Aorta (tissue), 5 donors: ENCODE results near the gene ACAT2. TPM values are rescaled to one million over a fixed set of nuclear protein-coding genes. Genes with fewer than 3 reads are reported as not detected.
"Not testable (repeated sequence)": the region's sequence is repeated elsewhere in the genome, so short reads cannot be mapped to it uniquely, and the experiment has no call there.

Experiments
- ATAC-seq: fragments of 200-7000 bp; cut with Tn5 transposase; one replicate; pipeline ENCODE4 v1.9.1; 2022; ENCODE audit warnings: moderate library complexity; ENCODE audit not compliant: low FRiP score
- DNase-seq, 2 donors: peaks; one replicate each; pipeline ENCODE4 v3.0.0-alpha.2; 2020
- H3K27ac ChIP-seq, 2 donors: one replicate each; pipeline ENCODE4 v1.5.1; 2013; ENCODE audit warnings: low read length in 2 of 2, mild to moderate bottlenecking in 2 of 2, moderate library complexity in 2 of 2, control low read depth in 1 of 2, inconsistent platforms in 1 of 2, low read depth in 1 of 2
- H3K27me3 ChIP-seq, 2 donors: one replicate each; pipeline ENCODE4 v1.6.1; 2013; ENCODE audit warnings: control low read depth in 1 of 2, low read length in 1 of 2, mild to moderate bottlenecking in 1 of 2, moderate library complexity in 1 of 2; ENCODE audit not compliant: insufficient read depth in 2 of 2, control insufficient read depth in 1 of 2
- H3K36me3 ChIP-seq, 2 donors: one replicate each; pipeline ENCODE4 v1.6.1; 2013; ENCODE audit warnings: control low read depth in 1 of 2, low read length in 1 of 2, mild to moderate bottlenecking in 1 of 2; ENCODE audit not compliant: insufficient read depth in 2 of 2, control insufficient read depth in 1 of 2
- H3K4me1 ChIP-seq, 2 donors: one replicate each; pipeline ENCODE4 v1.6.1; 2013; ENCODE audit warnings: low read length in 2 of 2, control low read depth in 1 of 2, mild to moderate bottlenecking in 1 of 2, moderate library complexity in 1 of 2; ENCODE audit not compliant: insufficient read depth in 2 of 2, control insufficient read depth in 1 of 2
- H3K4me3 ChIP-seq, 2 donors: one replicate each; pipeline ENCODE4 v1.5.1; 2013; ENCODE audit warnings: low read length in 2 of 2, control low read depth in 1 of 2, mild to moderate bottlenecking in 1 of 2
- H3K9me3 ChIP-seq: one replicate; pipeline ENCODE4 v1.6.1; 2013; ENCODE audit warnings: mild to moderate bottlenecking, low read length; ENCODE audit not compliant: control insufficient read depth
- WGBS, 2 donors: extraction: QIAGEN DNeasy Blood & Tissue Kit; methylation state at CpG; one replicate each; pipeline ENCODE4 v1.1.7; 2013; 5-methylcytosine and 5-hydroxymethylcytosine counted together
- intact Hi-C, 2 donors: fragments of 100-400 bp; cut with DNase I; formaldehyde crosslinking; loops; one replicate each; pipeline versions ENCODE4 v1.14.2 to v1.15.0; 2022
- polyA plus RNA-seq, 2 donors: library from polyadenylated mRNA; stranded (reverse); fragments of 200-250 nt; gene quantifications; one replicate each; pipeline ENCODE4 v1.2.3, GENCODE V29; 2013
- total RNA-seq, 2 donors: library from RNA; stranded (reverse); fragmentation: NEBNext Ultra II Directional; extraction: Animal tissue kit (Norgen Biotek cat#: 25700); gene quantifications; one replicate each; pipeline ENCODE4 v1.2.1, GENCODE V29; 2021
- donor health status: healthy with polysubstance abuse.
- donor health status: Bipolar disorder and iron deficiency.
- donor health status: DM: no; HTN: no; CAD: no.
- donor health status: DM: no; HTN: no; CAD: no.
- donor health status: DM: yes; HTN: yes; CAD: no.

ACAT2 gene
- total and polyA plus RNA-seq, 4 donors, result 13.0 to 21.4 (median 17.6) TPM

- H3K27ac ChIP-seq, result no peak overlapping the region
- intact Hi-C loops, result no loop called here
- no peaks in the 10 kb centered on the region for H3K4me1 ChIP-seq
- ATAC-seq (no peak), DNase-seq (no peak)
- H3K27me3 ChIP-seq, result no peaks in the 10 kb centered on the region
- WGBS, 2 donors, result 88 to 91% methylated on average over 10 of the region's 10 CpGs
- H3K4me3 ChIP-seq, result no peak overlapping the region
- H3K9me3 ChIP-seq, result no peaks in the 10 kb centered on the region
- H3K36me3 ChIP-seq, result no peaks in the 10 kb centered on the region
Measured at GRCh38 chr6:159804504-159804903, 42.7 kb downstream of the ACAT2 start.

- no peak for DNase-seq
- WGBS, 2 donors, result 95 to 96% methylated on average over 6 of the region's 6 CpGs
- no peaks in the 10 kb centered on the region for H3K27me3 ChIP-seq
- no peaks in the 10 kb centered on the region for H3K36me3 ChIP-seq
- no peaks in the 10 kb centered on the region for H3K9me3 ChIP-seq
- intact Hi-C loops, result no loop called here
- ATAC-seq, result no peak
- H3K27ac ChIP-seq, result no peak overlapping the region
- H3K4me1 ChIP-seq, result no peaks in the 10 kb centered on the region
- H3K4me3 ChIP-seq, result no peak overlapping the region
Measured at GRCh38 chr6:159805440-159806020, 43.7 kb downstream of the ACAT2 start.

GRCh38 chr6:159806021-159806458, 44.2 kb downstream of the ACAT2 start:
- WGBS, 2 donors, result 95 to 96% methylated on average over 9 of the region's 9 CpGs
- intact Hi-C loops, result no loop called here
- no peak for DNase-seq
- Histone ChIP-seq H3K4me1 (no peaks in the 10 kb centered on the region), H3K4me3 (no peak overlapping the region), H3K27ac (no peak overlapping the region), H3K36me3 (no peaks in the 10 kb centered on the region), H3K27me3 (no peaks in the 10 kb centered on the region), H3K9me3 (no peaks in the 10 kb centered on the region)
- no peak for ATAC-seq

GRCh38 chr6:159807150-159807858, 45.5 kb downstream of the ACAT2 start:
- intact Hi-C loops, result no loop called here
- no peaks in the 10 kb centered on the region for H3K27me3 ChIP-seq
- no peak overlapping the region for H3K27ac ChIP-seq
- H3K36me3 ChIP-seq, result no peaks in the 10 kb centered on the region
- H3K4me1 ChIP-seq, result no peaks in the 10 kb centered on the region
- WGBS, 2 donors, result 91 to 94% methylated on average over 5 of the region's 5 CpGs
- H3K4me3 ChIP-seq, result no peak overlapping the region
- H3K9me3 ChIP-seq, result no peaks in the 10 kb centered on the region
- no peak for DNase-seq
- ATAC-seq, result no peak

- H3K27me3 ChIP-seq, result no peaks in the 10 kb centered on the region
- H3K36me3 ChIP-seq, result no peaks in the 10 kb centered on the region
- intact Hi-C loops, result no loop called here
- DNase-seq, result peak in 1 of 2 donors; percentile 45
- ATAC-seq, result no peak
- no peak overlapping the region for H3K4me3 ChIP-seq
- H3K27ac ChIP-seq, result no peak overlapping the region
- 88 to 91% methylated on average over 6 of the region's 6 CpGs for WGBS, 2 donors
- no peaks in the 10 kb centered on the region for H3K4me1 ChIP-seq
- no peaks in the 10 kb centered on the region for H3K9me3 ChIP-seq
Measured at GRCh38 chr6:159808647-159809046, 46.8 kb downstream of the ACAT2 start.

- ATAC-seq (no peak), DNase-seq (peak in 1 of 2 donors; percentile 15)
- Histone ChIP-seq H3K36me3 (no peaks in the 10 kb centered on the region), H3K27me3 (no peaks in the 10 kb centered on the region), H3K4me3 (no peak overlapping the region), H3K27ac (no peak overlapping the region), H3K4me1 (no peaks in the 10 kb centered on the region), H3K9me3 (no peaks in the 10 kb centered on the region)
- intact Hi-C loops, result no loop called here
- WGBS, 2 donors, result 96% methylated on average over 4 of the region's 4 CpGs
Measured at GRCh38 chr6:159809149-159809548, 47.3 kb downstream of the ACAT2 start.

- 89 to 90% methylated on average over 9 of the region's 9 CpGs for WGBS, 2 donors
- no peak for DNase-seq
- no peaks in the 10 kb centered on the region for H3K36me3 ChIP-seq
Measured at GRCh38 chr6:159813781-159814180, 51.9 kb downstream of the ACAT2 start.

GRCh38 chr6:159815410-159815809, 53.6 kb downstream of the ACAT2 start:
- ATAC-seq, result no peak
- H3K36me3 ChIP-seq, result no peaks in the 10 kb centered on the region
- H3K4me3 ChIP-seq, result no peak overlapping the region
- no peaks in the 10 kb centered on the region for H3K9me3 ChIP-seq
- intact Hi-C loops, result no loop called here
- no peaks in the 10 kb centered on the region for H3K4me1 ChIP-seq
- no peaks in the 10 kb centered on the region for H3K27me3 ChIP-seq
- no peak for DNase-seq
- 84 to 86% methylated on average over 6 of the region's 6 CpGs for WGBS, 2 donors
- no peak overlapping the region for H3K27ac ChIP-seq

More at GRCh38 chr6:159813781-159814180, 51.9 kb downstream of the ACAT2 start:
- Histone ChIP-seq H3K4me1 (no peaks in the 10 kb centered on the region), H3K27me3 (no peaks in the 10 kb centered on the region), H3K27ac (no peak overlapping the region), H3K9me3 (no peaks in the 10 kb centered on the region), H3K4me3 (no peak overlapping the region)
- intact Hi-C loops, result no loop called here
- ATAC-seq, result no peak

GRCh38 chr6:159816775-159817174, 54.9 kb downstream of the ACAT2 start:
- H3K36me3 ChIP-seq, H3K9me3 ChIP-seq, intact Hi-C loops, H3K4me1 ChIP-seq, H3K27ac ChIP-seq, H3K27me3 ChIP-seq, ATAC-seq, DNase-seq, H3K4me3 ChIP-seq: not testable (repeated sequence)
- WGBS, 2 donors, result 70 to 79% methylated on average over 3 of the region's 3 CpGs
